NCI-H1105 treated with DMSO at 0.1 percent for 48 hours (cell line): ENCODE data around the gene SUSD6.

Experiments
- DNase-seq: peaks from one replicate; lab custom pipeline; 2025; lab: John Stamatoyannopoulos, UW

Gene SUSD6

GRCh38 chr14:69611172-69612013 is at the start of gene SUSD6:
TSS of gene SUSD6 (plus strand) at chr14:69611596. CDS start at chr14:69658593, 46,997 bp downstream.
- peak; percentile 90 for DNase-seq

GRCh38 chr14:69561893-69562292 is 49.5 kb upstream of the SUSD6 start:
- no peak for DNase-seq

GRCh38 chr14:69567563-69567962 is 43.8 kb upstream of the SUSD6 start:
- no peak for DNase-seq

GRCh38 chr14:69569859-69570258 is 41.5 kb upstream of the SUSD6 start:
- DNase-seq, result no peak

- no peak for DNase-seq
Observed at GRCh38 chr14:69570836-69571330, 40.5 kb upstream of the SUSD6 start.

GRCh38 chr14:69571449-69572029 is 39.9 kb upstream of the SUSD6 start:
- no peak for DNase-seq

- no peak for DNase-seq
Observed at GRCh38 chr14:69572030-69572840, 39.2 kb upstream of the SUSD6 start.

- DNase-seq, result no peak
Observed at GRCh38 chr14:69572841-69573135, 38.6 kb upstream of the SUSD6 start.

GRCh38 chr14:69573205-69573830 is 38.1 kb upstream of the SUSD6 start:
- DNase-seq, result no peak

- peak; percentile 79 for DNase-seq
Observed at GRCh38 chr14:69573831-69574262, 37.5 kb upstream of the SUSD6 start.

GRCh38 chr14:69574263-69574953 is 37.0 kb upstream of the SUSD6 start, which contains the start of gene CCDC177:
TSS of gene CCDC177 (minus strand) at chr14:69574871. CDS start at chr14:69573622, 1,249 bp downstream.
- DNase-seq, result peak; percentile 88

- DNase-seq, result no peak
Observed at GRCh38 chr14:69574954-69575295, 36.5 kb upstream of the SUSD6 start.

GRCh38 chr14:69579476-69579875 is 31.9 kb upstream of the SUSD6 start:
- DNase-seq, result no peak

- DNase-seq, result peak; percentile 8
Observed at GRCh38 chr14:69580009-69580577, 31.3 kb upstream of the SUSD6 start.

GRCh38 chr14:69581316-69581935 is 30.0 kb upstream of the SUSD6 start:
- no peak for DNase-seq

- no peak for DNase-seq
Observed at GRCh38 chr14:69582212-69582611, 29.2 kb upstream of the SUSD6 start.

GRCh38 chr14:69582829-69583228 is 28.6 kb upstream of the SUSD6 start:
- DNase-seq, result no peak

GRCh38 chr14:69584389-69584788 is 27.0 kb upstream of the SUSD6 start:
- DNase-seq, result no peak

GRCh38 chr14:69586404-69586803 is 25.0 kb upstream of the SUSD6 start:
- no peak for DNase-seq

- no peak for DNase-seq
Observed at GRCh38 chr14:69587389-69587788, 24.0 kb upstream of the SUSD6 start.

GRCh38 chr14:69591317-69591716 is 20.1 kb upstream of the SUSD6 start:
- no peak for DNase-seq
